HG02763 (cell line): Measurements from ENCODE around the gene SLCO3A1.

Experiments
- ATAC-seq: cut with Tn5 transposase; IDR thresholded peaks from one replicate; pipeline ENCODE4 v1.9.1; 2021; ENCODE audit warnings: mild to moderate bottlenecking, moderate library complexity; ENCODE audit not compliant: unreplicated experiment

SLCO3A1 gene

DNA sequence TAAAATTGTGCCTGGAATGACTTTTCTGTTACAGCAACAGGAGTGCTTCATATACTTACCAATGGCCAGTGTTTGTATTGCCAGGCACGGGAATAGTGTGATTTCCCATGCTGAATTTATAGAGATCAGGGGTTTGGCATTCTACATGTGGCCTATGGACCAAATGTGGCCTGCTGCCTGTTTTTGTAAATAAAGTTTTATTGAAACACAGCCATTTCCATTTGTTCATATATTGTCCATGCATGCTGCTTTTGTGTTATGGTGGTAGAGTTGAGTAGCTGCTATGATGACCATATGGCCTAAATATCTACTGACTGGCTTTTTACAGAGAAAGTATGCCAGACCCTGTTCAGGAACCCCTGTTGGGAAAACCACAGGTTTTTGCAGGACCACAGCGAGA is 55.6 kb downstream of the SLCO3A1 start:
- ATAC-seq = no peak

DNA sequence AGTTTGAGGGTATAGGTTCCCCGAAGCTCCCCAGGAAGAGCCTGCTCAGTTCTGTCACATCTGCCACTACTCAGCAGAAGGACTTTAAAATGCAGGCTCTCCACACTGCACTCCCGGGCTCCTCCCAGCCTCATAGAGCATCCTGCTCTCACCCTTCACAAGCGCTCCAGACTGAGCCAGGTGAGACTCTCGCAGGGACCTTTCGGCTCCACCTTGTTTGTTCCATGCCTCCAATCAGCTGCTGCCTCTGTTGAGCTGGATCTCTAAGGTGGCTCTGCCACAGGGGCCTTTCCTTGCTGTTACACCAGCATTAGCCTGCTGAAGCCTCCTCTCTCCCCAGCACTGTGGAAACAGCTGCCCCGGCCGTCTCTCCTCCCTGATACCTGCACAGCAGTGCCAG is 56.1 kb downstream of the SLCO3A1 start:
- no peak for ATAC-seq

DNA sequence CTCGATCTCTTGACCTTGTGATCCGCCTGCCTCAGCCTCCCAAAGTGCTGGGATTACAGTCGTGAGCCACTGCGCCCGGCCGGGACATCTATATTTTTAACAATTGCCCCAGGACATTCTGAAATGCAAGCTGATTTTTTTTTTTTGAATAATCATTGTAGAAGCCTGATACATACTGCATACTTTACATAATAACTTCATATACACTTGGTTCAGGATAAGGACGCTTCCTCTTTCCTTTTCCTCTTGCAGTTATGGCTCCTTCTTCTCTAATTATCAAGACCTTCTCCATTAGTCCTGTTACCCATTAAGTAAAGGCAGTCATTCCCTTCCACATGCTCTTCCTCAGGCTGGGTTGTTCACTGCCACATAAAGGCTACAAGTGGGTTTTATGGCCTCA is 58.3 kb downstream of the SLCO3A1 start:
- ATAC-seq = no peak

DNA sequence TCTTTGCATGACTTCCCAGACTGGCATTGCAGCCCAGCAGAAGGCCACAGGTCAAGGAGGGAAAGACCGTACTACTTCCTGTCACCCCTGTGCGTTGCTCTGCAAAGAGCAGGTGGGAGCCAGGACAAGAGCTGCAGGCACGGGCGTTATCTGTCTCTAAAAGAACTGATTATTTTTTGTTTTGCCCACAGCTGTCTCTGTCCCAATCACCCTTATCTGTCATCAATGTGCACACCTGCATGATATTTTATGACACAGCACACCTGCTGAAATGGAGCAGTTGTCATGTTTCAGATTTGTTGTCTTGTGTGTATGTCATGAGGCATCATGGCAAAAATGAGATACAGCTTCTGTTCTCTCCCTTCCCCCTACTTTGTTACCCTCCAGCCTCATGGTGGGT is 58.8 kb downstream of the SLCO3A1 start:
- ATAC-seq = no peak

DNA sequence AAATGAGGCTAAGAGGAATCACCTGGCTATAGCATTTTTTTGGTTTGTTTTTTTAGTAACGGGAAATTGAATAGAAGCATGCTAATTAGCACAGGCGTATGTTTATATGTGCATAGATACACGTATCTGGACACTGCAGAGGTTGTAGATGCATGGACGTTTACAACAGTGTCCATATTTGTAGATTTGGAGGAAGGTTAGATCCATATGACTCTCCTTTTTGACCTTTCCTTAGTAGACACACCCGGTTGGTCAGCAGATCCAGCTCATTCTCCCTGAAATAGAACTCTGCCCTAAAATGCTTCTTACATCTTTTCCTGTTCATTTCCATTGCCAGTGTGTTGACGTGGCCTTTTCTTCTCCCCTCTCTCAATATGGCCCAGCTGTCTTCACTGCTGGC is 60.1 kb downstream of the SLCO3A1 start:
- ATAC-seq = no peak

DNA sequence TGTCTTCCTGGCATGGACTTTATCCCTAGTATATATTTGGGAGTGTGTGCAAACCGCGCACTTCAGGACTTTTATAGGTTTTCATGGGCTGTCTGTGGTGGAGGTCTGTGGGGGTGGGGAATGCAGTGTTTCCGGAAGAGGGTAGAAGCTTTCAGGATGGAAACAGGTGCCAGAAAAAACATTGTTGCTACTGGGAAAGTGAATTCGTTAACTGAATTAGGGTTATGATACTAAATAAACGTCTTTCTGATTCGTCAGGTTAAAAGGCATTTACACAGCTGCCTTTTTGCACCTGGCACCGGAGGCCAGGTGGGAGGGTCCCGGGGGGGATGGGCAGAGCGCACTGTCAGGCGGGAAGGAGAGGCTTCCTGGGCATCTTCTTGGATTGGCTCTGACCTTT is 62.1 kb downstream of the SLCO3A1 start:
- ATAC-seq = no peak

DNA sequence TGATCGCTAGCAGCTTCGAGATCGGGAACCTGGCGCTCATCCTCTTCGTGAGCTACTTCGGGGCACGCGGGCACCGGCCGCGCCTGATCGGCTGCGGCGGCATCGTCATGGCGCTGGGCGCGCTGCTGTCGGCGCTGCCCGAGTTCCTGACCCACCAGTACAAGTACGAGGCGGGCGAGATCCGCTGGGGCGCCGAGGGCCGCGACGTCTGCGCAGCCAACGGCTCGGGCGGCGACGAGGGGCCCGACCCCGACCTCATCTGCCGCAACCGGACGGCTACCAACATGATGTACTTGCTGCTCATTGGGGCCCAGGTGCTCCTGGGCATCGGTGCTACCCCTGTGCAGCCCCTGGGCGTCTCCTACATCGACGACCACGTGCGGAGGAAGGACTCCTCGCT is 62.5 kb downstream of the SLCO3A1 start:
- ATAC-seq = no peak

DNA sequence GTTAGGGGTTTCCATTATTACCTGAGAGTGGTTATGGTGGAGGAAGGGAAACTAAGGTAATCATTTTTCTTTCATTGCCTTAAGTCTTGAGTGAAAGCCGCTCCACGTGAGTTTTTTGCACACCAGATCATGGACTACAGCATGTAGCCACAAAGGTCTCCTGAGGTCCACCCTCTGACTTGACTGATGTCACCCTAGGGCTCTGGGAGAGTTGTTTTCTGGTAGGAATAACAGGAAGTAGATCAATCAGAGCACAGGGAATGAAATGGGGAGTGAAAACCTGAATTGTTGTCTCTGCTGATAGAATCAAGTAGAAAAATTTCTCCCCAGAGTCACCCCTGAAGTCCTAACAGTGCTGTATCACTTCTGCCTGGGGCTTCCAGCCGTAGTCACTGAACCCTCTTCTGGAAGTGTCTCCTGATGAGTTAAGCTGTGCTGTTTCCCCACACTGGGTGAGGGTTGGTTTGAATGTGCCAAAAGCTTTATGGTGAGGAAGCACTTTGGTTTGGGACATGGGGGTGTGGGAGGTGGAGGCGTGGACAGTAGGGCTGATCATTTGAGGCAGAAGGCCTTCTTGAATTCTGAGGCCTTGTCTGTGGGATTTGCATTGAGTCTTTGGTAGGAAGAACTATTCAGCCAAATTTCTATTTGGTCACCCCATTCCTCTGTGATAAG is 64.3 kb downstream of the SLCO3A1 start:
- no peak for ATAC-seq

DNA sequence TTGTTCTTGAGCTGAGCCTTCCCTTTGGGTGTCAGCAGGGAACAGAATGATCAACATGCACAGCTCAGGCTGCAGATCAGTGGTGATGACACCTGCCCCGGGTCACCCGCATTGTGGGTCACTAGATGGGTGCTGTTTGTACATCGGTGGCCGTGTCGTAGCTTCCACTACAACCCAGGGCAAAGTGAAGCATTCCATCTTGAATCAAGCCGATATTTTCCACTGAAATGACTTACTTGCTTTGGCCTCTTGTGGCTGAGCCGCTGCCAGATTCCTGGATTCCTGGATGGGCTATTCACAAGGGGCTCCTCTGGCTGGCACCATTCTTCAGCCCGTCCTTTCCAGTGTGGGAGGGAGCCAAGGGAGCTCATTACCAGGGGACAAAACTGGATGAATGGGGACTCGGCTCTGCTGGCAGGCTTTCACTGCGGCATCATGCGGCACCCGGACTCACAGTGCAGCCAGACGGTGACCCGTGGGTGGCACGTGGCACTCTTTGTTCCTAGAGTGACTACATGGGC is 65.6 kb downstream of the SLCO3A1 start:
- ATAC-seq = no peak

DNA sequence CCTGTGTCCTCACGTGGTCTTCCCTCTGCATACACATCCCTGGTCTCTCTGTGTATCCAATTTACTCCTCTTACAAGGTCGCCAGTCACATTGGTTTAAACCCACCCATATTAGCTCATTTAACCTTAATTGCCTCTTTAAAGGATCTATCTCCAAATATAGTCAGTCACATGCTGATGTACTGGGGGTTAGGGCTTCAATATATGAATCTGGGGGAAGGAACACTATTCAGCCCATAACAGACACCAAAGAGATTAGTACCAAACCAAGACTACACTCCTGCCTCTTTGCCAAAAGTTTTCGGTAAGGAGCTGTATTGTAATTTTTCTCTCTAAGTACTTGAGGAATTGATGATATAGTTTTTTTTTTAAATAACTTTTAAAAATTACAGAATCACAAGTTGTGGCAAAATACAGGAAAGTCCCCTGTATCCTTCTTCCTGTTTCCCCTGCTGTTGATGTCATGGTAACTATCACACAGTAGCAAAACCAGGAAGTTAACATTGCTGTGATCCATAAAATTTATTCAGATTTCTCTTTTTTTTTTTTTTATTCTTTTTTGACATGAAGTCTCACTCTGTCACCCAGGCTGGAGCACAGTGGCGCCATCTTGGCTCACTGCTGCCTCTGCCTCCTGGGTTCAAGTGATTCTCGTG is 67.8 kb downstream of the SLCO3A1 start:
- no peak for ATAC-seq

DNA sequence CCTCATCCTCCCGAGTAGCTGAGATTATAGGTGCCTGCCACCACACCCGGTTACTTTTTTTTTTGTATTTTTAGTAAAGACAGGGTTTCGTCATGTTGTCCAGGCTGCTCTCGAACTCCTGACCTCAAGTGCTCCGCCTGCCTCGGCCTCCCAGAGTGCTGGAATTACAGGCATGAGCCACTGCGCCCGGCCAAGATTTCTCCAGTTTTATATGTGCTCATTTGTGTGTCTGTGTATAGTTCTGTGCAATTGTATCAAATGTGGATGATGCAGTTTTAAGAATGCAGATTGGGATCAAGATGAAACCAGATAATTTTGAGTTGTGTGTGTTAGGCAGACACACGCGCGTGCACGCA is 68.3 kb downstream of the SLCO3A1 start:
- ATAC-seq = no peak

DNA sequence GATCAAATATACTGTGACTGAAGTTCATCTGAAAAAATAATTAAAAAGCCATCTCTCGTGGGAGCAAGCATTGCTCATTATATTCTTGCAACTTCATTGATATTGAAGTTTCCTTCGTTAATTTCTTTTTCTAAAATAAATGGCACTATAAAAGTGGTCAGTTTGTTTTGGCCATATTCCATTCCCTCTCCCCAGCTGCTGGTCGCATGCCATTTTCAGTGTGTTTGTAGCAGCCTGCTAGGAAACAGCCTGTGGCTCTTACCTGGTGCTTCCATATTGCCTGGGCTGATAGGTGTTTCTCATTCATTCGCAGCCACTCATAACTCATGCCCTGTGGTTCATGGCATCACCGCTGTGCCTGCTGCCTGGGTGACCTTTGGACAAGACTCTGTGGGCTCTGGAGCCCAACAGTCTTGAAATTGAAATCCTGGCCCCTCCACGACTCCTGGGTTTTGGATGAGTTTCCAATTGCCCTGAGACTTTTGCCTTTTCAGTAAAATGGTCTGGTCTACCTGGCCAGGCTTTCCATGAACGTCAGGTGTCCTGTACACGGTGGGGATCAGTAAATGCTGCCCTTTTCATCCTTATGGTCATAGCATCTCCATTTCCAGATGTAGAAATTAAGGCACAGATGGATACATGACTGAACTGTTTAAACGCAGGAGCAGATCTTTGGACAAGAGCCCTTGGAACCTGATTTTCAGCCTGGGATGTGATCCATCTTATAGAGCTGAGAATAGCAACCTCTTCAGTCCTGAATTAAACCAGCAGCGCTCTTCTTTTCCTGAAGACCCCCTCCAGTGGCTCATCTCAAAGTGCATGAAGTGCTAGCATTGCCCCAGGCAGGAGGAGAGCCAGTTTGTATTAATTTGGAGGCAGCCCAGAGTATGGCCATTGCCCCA is 69.4 kb downstream of the SLCO3A1 start:
- ATAC-seq = no peak

DNA sequence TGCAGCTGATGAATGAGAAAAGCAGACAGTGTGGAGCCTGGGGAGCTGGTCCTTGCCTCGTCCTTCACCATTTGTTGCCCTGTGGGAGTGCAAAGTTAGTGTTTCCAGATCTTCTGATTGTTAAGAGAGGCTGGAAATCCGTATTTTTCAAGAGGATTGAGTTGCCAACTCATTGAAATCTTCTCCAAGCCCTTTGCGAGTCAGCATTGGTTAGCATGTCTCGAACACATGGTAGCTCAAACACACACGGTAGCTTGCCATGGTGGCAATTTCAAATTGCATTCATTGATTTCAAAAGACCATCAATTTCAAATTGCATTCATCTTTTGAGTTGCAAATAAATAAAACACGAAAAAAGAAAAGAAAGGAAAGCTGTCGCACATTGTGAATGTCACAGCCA is 70.7 kb downstream of the SLCO3A1 start:
- no peak for ATAC-seq

DNA sequence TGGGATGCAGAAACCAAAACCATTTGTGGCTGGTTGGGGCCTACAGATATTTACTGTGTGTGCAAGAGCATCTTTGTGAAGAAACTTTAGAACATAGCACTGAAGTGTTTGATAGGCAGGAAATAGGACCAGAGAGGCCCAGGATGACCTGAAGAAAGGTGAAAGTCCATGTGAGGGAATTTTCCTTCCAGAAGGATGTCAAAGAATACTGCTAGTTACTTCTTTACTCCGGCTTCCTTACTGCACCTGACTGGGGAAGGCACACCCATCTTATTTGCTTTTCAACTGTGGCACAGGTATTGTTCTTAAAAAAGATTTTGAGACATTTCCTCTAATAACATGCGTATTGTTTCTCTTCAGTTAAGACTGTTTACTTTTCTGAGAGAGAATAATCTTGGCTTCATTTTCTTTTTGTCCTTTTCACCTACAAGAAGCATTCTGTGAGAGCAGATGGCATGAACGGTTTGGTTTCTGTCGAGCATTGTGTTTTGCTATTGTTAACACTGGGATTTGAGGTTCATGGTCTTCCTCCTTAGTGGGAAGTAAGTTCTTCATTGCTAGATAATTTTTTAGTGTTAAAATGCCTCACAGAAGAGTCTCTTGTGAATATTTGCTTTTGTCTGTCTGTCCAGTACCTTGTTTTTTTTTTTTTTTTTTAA is 71.5 kb downstream of the SLCO3A1 start:
- ATAC-seq = no peak

DNA sequence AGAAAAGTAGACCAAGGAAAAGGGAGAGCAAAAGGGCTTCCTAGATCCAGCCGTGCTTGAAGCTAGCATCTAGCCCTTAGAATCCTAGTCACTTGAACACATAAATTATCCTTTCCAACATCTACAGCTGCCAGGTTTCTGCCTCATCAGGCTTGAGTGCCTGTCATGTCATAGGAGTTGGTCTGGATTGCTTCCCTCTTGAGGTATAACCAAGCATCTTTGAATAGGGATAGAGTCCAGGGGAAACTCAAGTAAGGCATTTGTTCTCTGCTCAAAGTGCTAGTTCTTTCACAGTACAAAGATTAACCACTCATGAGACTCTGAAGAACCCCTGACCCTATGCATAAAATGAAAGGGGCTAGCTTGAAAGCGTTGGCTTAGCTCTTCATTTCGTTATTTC is 72.3 kb downstream of the SLCO3A1 start:
- ATAC-seq = no peak

DNA sequence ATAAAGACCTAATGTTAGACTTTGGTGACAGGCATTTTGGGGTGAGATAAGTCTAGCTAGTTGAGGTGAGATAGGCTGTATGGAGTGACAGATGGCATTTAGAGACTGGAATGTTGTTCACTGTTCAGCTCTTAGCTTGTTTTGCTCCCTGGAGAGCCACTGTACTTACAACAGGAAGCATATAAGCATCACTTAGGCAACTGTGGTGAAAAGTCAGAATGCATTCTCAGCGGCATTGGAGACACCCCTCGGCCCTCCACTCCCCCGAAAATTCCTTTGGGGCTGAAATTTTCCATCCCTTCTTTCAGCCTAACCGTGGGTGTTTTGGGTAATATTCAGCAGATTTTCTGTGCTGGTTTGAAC is 73.4 kb downstream of the SLCO3A1 start:
- ATAC-seq = no peak

DNA sequence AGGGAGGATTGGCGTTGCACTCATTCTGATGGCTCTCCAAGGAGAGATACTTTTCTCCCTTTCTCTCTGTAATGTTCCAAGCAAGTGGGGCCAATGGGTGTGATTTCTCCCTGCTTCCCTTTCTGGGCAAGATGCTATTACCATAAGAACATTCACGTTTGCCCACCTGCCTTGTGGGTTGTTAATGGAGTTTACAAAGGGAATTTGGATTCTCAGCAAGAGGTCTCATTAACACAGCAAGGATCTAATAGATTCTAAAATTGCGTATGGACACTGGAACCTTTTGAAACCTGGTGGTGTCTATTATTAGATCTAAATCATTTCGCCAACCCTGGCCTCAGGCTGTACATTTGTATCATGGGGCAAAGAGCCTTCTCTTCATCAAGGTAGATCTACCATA is 74.1 kb downstream of the SLCO3A1 start:
- no peak for ATAC-seq

DNA sequence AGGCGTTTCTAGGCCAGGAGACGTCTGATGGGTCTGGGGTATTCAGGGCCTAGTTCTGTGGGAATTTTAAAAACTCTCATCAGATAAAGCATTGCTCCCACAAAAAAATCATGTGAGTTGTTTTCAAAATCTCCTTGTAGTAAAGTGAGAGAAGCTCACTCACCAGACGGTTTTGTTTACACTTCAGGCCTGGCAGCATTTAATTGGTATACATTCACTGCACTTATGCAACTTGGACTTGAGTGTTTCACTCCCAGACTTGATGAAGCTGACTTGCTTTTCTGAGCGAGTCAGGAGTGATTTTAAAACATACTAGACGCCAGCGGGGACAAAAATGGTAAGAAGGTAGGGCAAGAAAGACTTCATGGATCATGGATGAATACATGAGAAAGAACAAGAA is 75.2 kb downstream of the SLCO3A1 start:
- no peak for ATAC-seq

DNA sequence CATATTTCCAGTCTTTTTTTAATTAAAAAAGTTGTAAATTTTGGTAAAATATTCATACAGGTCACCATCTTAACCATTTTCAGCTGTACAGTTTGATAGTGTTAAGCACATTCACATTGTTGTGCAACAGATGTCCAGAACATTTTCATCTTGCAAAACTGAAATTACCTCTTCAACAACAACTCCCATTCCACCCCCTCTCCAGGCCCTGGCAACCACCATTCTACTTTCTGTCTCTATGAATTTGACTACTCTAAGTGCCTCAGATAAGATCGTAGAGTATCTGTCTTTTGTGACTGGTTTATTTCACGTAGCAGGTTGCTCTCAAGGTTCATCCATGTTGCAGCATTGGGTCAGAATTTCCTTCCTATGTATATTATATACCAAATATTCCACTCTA is 76.0 kb downstream of the SLCO3A1 start:
- ATAC-seq = no peak

DNA sequence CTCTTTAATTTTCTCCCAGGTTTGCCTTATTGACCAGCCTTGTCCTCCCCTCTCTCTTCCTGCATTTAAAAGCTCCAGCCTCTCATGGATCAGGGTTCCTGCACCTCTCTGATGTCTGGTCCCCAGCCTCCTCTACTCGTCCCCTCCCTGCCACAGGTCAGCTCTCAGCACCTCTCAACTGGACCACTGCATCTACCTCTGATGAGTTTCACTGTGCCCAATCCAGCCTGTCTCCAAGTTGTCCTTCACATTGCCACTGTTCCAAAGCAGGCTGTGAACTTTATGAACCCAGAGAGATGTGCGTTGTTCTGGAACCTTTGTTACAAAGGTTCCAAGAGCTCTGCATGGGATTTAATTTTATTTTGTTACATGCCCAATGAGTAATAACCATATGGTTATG is 76.6 kb downstream of the SLCO3A1 start:
- no peak for ATAC-seq

DNA sequence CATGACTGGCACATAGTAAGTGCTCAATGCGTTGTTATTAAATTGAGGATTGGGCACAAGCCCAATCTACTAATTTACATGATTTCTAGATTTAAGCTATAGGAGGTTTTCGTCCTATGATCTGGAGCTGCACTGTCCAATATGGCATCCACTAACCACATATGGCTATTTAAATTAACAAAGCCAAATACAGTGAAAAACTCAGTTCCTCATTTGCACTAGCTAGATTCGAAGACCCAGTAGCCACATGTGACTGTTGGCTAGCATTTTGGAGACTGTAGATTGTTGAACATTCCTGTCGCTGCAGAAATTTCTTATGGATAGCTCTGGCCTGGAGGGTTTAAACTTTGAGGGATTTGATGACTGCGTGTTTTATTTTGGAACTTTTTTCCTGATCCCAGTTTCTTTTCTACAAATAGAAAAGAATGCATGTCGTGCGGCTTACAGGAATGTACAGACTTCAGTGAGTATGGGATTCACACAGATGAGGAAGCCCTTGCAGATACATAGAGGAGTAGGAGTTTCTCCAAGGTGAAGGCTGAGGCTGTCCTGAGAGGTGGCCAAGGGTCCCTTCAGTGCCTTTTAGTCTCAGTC is 82.8 kb downstream of the SLCO3A1 start:
- no peak for ATAC-seq
